Measurements from ENCODE around the gene PIP4K2B.

PIP4K2B gene

GRCh38 chr17:38799501-38800236 lies at the start of gene PIP4K2B:
PIP4K2B (minus strand) TSS chr17:38799556; CDS start chr17:38799424, 132 bp downstream.
- TF ChIP-seq CTCF (IDR thresholded peaks at IDR 0.05; ENCODE audit: control extremely low read depth, extremely low read depth, low read depth, missing control alignments), result no peak
- POLR2A ChIA-PET, result interaction anchor here (0.6 kb wide), 1 partner anchor 20 kb away, joined by 5 read pairs; no protein-coding TSS in a partner anchor
- DNase-seq (ENCODE audit: extremely low spot score), result peak; percentile 97
- CTCF ChIA-PET, result interaction anchor here (1.2 kb wide), 1 partner anchor 37 kb away, joined by 3 read pairs; no protein-coding TSS in a partner anchor

- no peak for DNase-seq (ENCODE audit: extremely low spot score)
- ChIA-PET CTCF (no interaction called here), POLR2A (interaction anchor here (0.6 to 1.3 kb wide), 2 partner anchors 14 to 20 kb away, joined by 5 to 8 read pairs; no protein-coding TSS in a partner anchor)
- no peak for TF ChIP-seq CTCF (IDR thresholded peaks at IDR 0.05; ENCODE audit: control extremely low read depth, extremely low read depth, low read depth, missing control alignments)
These were observed 49.2 kb upstream of the PIP4K2B start for GRCh38 chr17:38848557-38848891.

GRCh38 chr17:38844261-38844757 lies 45.0 kb upstream of the PIP4K2B start:
- no peak for DNase-seq (ENCODE audit: extremely low spot score)
- ChIA-PET POLR2A (interaction anchor here (0.6 to 1.4 kb wide), 3 partner anchors 10 to 911 kb away, joined by 3 to 6 read pairs (median 3); no protein-coding TSS in a partner anchor), CTCF (interaction anchor here (1.4 kb wide), 1 partner anchor 25 kb away, joined by 3 read pairs; the partner anchor contains the start of gene LASP1)
- no peak for TF ChIP-seq CTCF (IDR thresholded peaks at IDR 0.05; ENCODE audit: control extremely low read depth, extremely low read depth, low read depth, missing control alignments)

GRCh38 chr17:38825762-38826247 lies 26.4 kb upstream of the PIP4K2B start:
- no peak for TF ChIP-seq CTCF (IDR thresholded peaks at IDR 0.05; ENCODE audit: control extremely low read depth, extremely low read depth, low read depth, missing control alignments)
- ChIA-PET CTCF (no interaction called here), POLR2A (interaction anchor here (1.4 kb wide), 1 partner anchor 28 kb away, joined by 5 read pairs; the partner anchor contains the start of gene RPL23)
- DNase-seq (ENCODE audit: extremely low spot score), result no peak

- ChIA-PET POLR2A (interaction anchor here (0.6 to 1.4 kb wide), 2 partner anchors 29 to 69 kb away, joined by 3 to 5 read pairs; partner anchors contain the start of gene RPL23), CTCF (no interaction called here)
- no peak for TF ChIP-seq CTCF (IDR thresholded peaks at IDR 0.05; ENCODE audit: control extremely low read depth, extremely low read depth, low read depth, missing control alignments)
- DNase-seq (ENCODE audit: extremely low spot score), result peak; percentile 95
These were observed 25.8 kb upstream of the PIP4K2B start, which contains the start of gene CWC25 for GRCh38 chr17:38824899-38825761. CWC25 (minus strand) TSS chr17:38825321; CDS start chr17:38825183, 138 bp downstream.

Data from GM10248 (cell line).